Measurements from ENCODE around the gene IFI27L1. TPM values are rescaled to one million over a fixed set of nuclear protein-coding genes. Genes with fewer than 3 reads are reported as not detected.

The IFI27L1 gene
- total and polyA plus RNA-seq, 4 donors: 13.7 to 21.8 (median 18.8) TPM

- WGBS, 2 donors: 94 to 97% methylated on average over 6 of the region's 6 CpGs
- Histone ChIP-seq H3K27me3 (ENCODE audit: control insufficient read depth in 1 of 2, insufficient read depth in 2 of 2, low read length in 1 of 2) (no peaks in the 10 kb centered on the region), H3K4me3 (ENCODE audit: low read length in 2 of 2) (no peak overlapping the region), H3K27ac (ENCODE audit: low read depth in 1 of 2, low read length in 2 of 2) (no peak overlapping the region), H3K36me3 (ENCODE audit: control insufficient read depth in 1 of 2, insufficient read depth in 2 of 2, low read length in 1 of 2) (no peaks in the 10 kb centered on the region), H3K4me1 (ENCODE audit: control insufficient read depth in 1 of 2, insufficient read depth in 2 of 2, low read length in 2 of 2) (no peaks in the 10 kb centered on the region), H3K9me3 (ENCODE audit: control insufficient read depth, low read length) (no peaks in the 10 kb centered on the region)
- intact Hi-C loops (cut with DNase I): loop anchor here in 1 of 2 donors (5.0 kb wide), 1 partner anchor 45 kb away; the partner anchor contains the start of genes DDX24 and IFI27L1
- ATAC-seq (ENCODE audit: low FRiP score) (no peak), DNase-seq (no peak)
These were observed 46.2 kb downstream of the IFI27L1 start for GRCh38 chr14:94127330-94127729.

- Histone ChIP-seq H3K27me3 (ENCODE audit: control insufficient read depth in 1 of 2, insufficient read depth in 2 of 2, low read length in 1 of 2) (no peaks in the 10 kb centered on the region), H3K9me3 (ENCODE audit: control insufficient read depth, low read length) (no peaks in the 10 kb centered on the region), H3K36me3 (ENCODE audit: control insufficient read depth in 1 of 2, insufficient read depth in 2 of 2, low read length in 1 of 2) (no peaks in the 10 kb centered on the region), H3K4me3 (ENCODE audit: low read length in 2 of 2) (no peak overlapping the region), H3K27ac (ENCODE audit: low read depth in 1 of 2, low read length in 2 of 2) (peak overlapping the region in 1 of 2 donors; percentile 46), H3K4me1 (ENCODE audit: control insufficient read depth in 1 of 2, insufficient read depth in 2 of 2, low read length in 2 of 2) (no peaks in the 10 kb centered on the region)
- WGBS, 2 donors: 90 to 92% methylated on average over 14 of the region's 14 CpGs
- intact Hi-C loops (cut with DNase I): loop anchor here (2.0 to 5.0 kb wide), 2 partner anchors 46 to 48 kb away; partner anchors contain the start of genes DDX24 (in 2 of the 2) and IFI27L1 (in 2 of the 2)
- ATAC-seq (ENCODE audit: low FRiP score): no peak
- no peak for DNase-seq
These were observed 47.2 kb downstream of the IFI27L1 start for GRCh38 chr14:94128216-94128839.

GRCh38 chr14:94129111-94129757, 48.1 kb downstream of the IFI27L1 start, which contains the start of gene IFI27L2:
Gene IFI27L2, minus strand, starts transcription at chr14:94129604. Its CDS starts 40 bp downstream, at chr14:94129564.
- Histone ChIP-seq H3K9me3 (ENCODE audit: control insufficient read depth, low read length) (no peaks in the 10 kb centered on the region), H3K36me3 (ENCODE audit: control insufficient read depth in 1 of 2, insufficient read depth in 2 of 2, low read length in 1 of 2) (no peaks in the 10 kb centered on the region), H3K4me3 (ENCODE audit: low read length in 2 of 2) (peak within 1 kb of the TSS; percentile 35 to 57), H3K27ac (ENCODE audit: low read depth in 1 of 2, low read length in 2 of 2) (peak within 1 kb of the TSS in 1 of 2 donors; percentile 46), H3K4me1 (ENCODE audit: control insufficient read depth in 1 of 2, insufficient read depth in 2 of 2, low read length in 2 of 2) (no peaks in the 10 kb centered on the region), H3K27me3 (ENCODE audit: control insufficient read depth in 1 of 2, insufficient read depth in 2 of 2, low read length in 1 of 2) (no peaks in the 10 kb centered on the region)
- 0 to 1% methylated on average over 15 to 27 of the region's 27 CpGs for WGBS, 2 donors
- ATAC-seq (ENCODE audit: low FRiP score): peak; percentile 91
- DNase-seq: peak; percentile 83 to 89
- intact Hi-C loops (cut with DNase I): loop anchor here (2.0 to 5.0 kb wide), 2 partner anchors 47 to 48 kb away; partner anchors contain the start of genes DDX24 (in 2 of the 2) and IFI27L1 (in 2 of the 2)

- Histone ChIP-seq H3K4me3 (ENCODE audit: low read length in 2 of 2) (peak overlapping the region; percentile 35 to 57), H3K36me3 (ENCODE audit: control insufficient read depth in 1 of 2, insufficient read depth in 2 of 2, low read length in 1 of 2) (no peaks in the 10 kb centered on the region), H3K27ac (ENCODE audit: low read depth in 1 of 2, low read length in 2 of 2) (no peak overlapping the region), H3K4me1 (ENCODE audit: control insufficient read depth in 1 of 2, insufficient read depth in 2 of 2, low read length in 2 of 2) (no peaks in the 10 kb centered on the region), H3K27me3 (ENCODE audit: control insufficient read depth in 1 of 2, insufficient read depth in 2 of 2, low read length in 1 of 2) (no peaks in the 10 kb centered on the region), H3K9me3 (ENCODE audit: control insufficient read depth, low read length) (no peaks in the 10 kb centered on the region)
- ATAC-seq (ENCODE audit: low FRiP score) (no peak), DNase-seq (peak; percentile 75 to 82)
- WGBS, 2 donors: 0% methylated on average over 12 of the region's 12 CpGs
- intact Hi-C loops (cut with DNase I): loop anchor here (2.0 to 5.0 kb wide), 2 partner anchors 48 to 49 kb away; partner anchors contain the start of genes DDX24 (in 2 of the 2) and IFI27L1 (in 2 of the 2)
These were observed 48.8 kb downstream of the IFI27L1 start for GRCh38 chr14:94129758-94130414.

- no peaks in the 10 kb centered on the region for H3K36me3 ChIP-seq (ENCODE audit: control insufficient read depth in 1 of 2, insufficient read depth in 2 of 2, low read length in 1 of 2)
- peaks cover 4% of the 10 kb centered on the region for H3K9me3 ChIP-seq (ENCODE audit: control insufficient read depth, low read length)
- no peaks in the 10 kb centered on the region for H3K27me3 ChIP-seq (ENCODE audit: control insufficient read depth in 1 of 2, insufficient read depth in 2 of 2, low read length in 1 of 2)
- 36 to 40% methylated on average over 4 of the region's 4 CpGs for WGBS, 2 donors
- DNase-seq (no peak), ATAC-seq (ENCODE audit: low FRiP score) (no peak)
- intact Hi-C loops (cut with DNase I): no loop called here
- no peaks in the 10 kb centered on the region for H3K4me1 ChIP-seq (ENCODE audit: control insufficient read depth in 1 of 2, insufficient read depth in 2 of 2, low read length in 2 of 2)
- no peak overlapping the region for H3K4me3 ChIP-seq (ENCODE audit: low read length in 2 of 2)
- no peak overlapping the region for H3K27ac ChIP-seq (ENCODE audit: low read depth in 1 of 2, low read length in 2 of 2)
These were observed 51.3 kb downstream of the IFI27L1 start for GRCh38 chr14:94132285-94132887.

GRCh38 chr14:94135476-94135875, 54.4 kb downstream of the IFI27L1 start:
- Histone ChIP-seq H3K36me3 (ENCODE audit: control insufficient read depth in 1 of 2, insufficient read depth in 2 of 2, low read length in 1 of 2) (no peaks in the 10 kb centered on the region), H3K4me3 (ENCODE audit: low read length in 2 of 2) (no peak overlapping the region), H3K9me3 (ENCODE audit: control insufficient read depth, low read length) (peaks cover 4% of the 10 kb centered on the region), H3K27me3 (ENCODE audit: control insufficient read depth in 1 of 2, insufficient read depth in 2 of 2, low read length in 1 of 2) (no peaks in the 10 kb centered on the region), H3K27ac (ENCODE audit: low read depth in 1 of 2, low read length in 2 of 2) (no peak overlapping the region), H3K4me1 (ENCODE audit: control insufficient read depth in 1 of 2, insufficient read depth in 2 of 2, low read length in 2 of 2) (no peaks in the 10 kb centered on the region)
- ATAC-seq (ENCODE audit: low FRiP score) (no peak), DNase-seq (no peak)
- intact Hi-C loops (cut with DNase I): loop anchor here in 1 of 2 donors (5.0 kb wide), 2 partner anchors 42 to 198 kb away; no protein-coding TSS in a partner anchor
- WGBS, 2 donors: 79 to 87% methylated on average over 4 of the region's 4 CpGs

GRCh38 chr14:94136575-94137331, 55.6 kb downstream of the IFI27L1 start:
- H3K27me3 ChIP-seq (ENCODE audit: control insufficient read depth in 1 of 2, insufficient read depth in 2 of 2, low read length in 1 of 2): no peaks in the 10 kb centered on the region
- WGBS, 2 donors: 30 to 31% methylated on average over 18 of the region's 18 CpGs
- H3K9me3 ChIP-seq (ENCODE audit: control insufficient read depth, low read length): peaks cover 4% of the 10 kb centered on the region
- no peaks in the 10 kb centered on the region for H3K4me1 ChIP-seq (ENCODE audit: control insufficient read depth in 1 of 2, insufficient read depth in 2 of 2, low read length in 2 of 2)
- H3K4me3 ChIP-seq (ENCODE audit: low read length in 2 of 2): no peak overlapping the region
- H3K27ac ChIP-seq (ENCODE audit: low read depth in 1 of 2, low read length in 2 of 2): no peak overlapping the region
- intact Hi-C loops (cut with DNase I): loop anchor here (1.0 to 5.0 kb wide), 4 partner anchors 41 to 199 kb away; no protein-coding TSS in a partner anchor
- ATAC-seq (ENCODE audit: low FRiP score) (peak; percentile 92), DNase-seq (peak; percentile 92 to 96)
- H3K36me3 ChIP-seq (ENCODE audit: control insufficient read depth in 1 of 2, insufficient read depth in 2 of 2, low read length in 1 of 2): no peaks in the 10 kb centered on the region
